ENCODE measurements around the gene GPN1.
"Not testable (repeated sequence)": the region's sequence is repeated elsewhere in the genome, so short reads cannot be mapped to it uniquely, and the experiment has no call there.

GPN1 gene

DNA sequence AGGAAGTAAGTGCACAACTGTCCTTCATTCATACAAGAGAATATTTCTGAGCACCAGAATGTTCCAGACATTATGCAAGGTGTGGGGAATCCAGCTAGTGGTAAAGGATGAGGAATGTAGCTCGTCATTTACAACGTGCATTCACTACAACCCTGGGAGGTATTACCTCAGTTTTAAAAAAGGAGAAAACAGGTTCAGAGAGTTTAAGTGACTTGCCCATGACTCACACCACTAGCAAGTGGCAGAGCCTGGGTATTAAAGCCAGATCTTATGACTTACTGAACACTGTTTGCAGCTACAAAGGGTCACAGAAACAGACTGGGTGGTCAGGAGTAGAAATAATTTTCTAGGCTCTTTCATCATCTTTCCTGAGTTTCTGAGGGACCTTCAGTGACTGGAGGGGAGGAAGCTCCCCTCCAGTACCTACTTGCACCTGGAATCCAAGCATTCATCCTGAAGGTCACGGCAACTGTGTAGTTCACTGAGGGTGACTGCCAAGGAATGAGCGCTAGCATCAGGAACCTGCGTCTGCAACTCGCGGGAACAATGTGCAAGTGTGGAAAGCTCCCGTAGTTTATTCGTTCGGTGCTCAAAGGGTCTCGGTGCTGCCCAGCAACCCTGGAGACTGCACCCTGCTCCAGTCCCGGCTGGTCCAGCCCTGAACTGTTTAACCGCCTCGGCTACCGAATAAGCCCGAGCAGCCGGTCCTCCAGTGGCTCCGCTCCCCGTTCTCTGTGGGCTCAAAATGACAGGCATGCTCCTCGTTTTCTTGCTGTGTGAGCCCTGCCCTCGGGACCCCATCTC, 685 bp upstream of the GPN1 start:
- no peak for DNase-seq

DNA sequence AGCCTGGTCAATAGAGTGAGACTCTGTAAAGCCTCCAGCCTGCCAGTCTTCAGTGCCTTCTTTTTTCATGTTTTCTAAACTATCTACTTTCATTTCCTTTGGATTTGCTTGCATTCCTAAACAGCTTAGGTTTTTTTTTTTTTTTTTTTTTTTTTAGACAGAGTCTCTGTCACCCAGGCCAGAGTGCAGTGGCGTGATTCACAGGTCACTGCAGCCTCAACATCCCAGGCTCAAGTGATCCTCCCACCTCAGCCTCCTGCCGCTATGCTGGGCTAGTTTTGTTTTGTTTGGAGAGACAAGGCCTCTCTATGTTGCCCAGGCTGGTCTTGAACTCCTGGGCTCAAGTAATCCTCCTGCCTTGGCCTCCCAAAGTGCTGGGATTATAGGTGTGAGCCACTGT, 1.4 kb downstream of the GPN1 start:
- DNase-seq, result not testable (repeated sequence)

DNA sequence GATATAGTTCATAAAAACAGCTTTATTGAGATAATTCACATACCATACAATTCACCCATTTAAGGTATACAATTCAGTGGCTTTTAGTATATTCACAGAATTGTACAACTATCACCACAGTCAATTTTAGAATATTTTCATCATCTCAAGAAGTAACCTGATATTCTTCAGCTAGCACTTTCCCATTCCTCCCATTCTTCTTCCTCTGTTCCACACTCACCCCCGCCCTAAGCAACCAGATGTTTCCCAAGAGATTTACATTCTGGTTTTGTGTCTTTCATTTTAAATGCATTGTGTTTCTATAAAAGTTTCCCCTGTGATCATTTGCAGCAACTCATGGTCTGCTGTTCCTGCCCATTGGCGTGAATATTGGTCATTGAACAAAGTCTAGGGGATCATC, 5.4 kb downstream of the GPN1 start:
- DNase-seq, result no peak

DNA sequence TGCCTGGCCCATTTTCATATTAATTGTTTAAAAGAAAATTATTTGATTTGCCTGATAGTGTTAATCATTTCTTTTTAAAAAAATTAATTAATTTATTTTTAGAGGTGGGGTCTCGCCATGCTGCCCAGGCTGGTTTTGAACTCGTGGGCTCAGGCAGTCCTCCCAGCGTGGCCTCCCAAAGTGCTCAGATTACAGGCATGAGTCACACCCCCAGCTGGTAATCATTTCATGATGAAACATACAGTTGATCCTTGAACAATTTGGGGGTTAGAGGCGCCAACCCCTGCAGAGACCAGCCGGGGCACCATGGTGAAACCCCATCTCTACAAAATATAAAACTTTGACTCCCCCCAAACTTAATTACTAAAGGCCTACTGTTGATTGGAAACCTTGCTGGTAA, 7.9 kb downstream of the GPN1 start:
- DNase-seq, result no peak

DNA sequence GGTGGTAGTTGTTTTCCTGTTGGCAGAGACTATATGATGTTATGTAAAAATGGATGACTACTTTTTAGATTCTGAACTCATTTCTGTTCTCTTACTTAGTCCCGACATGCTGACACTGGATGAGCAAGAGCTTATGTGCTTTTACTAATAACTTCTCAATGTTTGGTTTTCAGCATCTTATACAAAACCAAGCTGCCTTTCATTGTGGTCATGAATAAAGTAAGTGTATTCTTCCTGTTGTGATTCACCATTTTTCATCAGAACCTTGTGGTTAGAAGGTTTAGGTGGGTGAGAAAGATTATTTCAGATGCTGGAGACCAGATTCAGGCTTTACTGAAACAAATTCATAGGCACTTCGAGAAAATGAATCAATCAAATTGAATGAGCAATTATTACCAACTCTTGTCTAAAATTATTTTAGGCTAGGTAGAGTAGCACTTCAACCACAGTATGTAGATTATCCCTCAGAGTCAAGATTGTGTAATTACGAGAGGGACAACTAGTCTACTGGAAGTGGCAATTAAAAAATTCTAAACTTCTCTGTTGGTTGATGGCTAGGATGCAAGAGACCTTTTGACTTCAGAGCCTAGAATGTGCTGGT, 9.3 kb downstream of the GPN1 start:
- no peak for DNase-seq

DNA sequence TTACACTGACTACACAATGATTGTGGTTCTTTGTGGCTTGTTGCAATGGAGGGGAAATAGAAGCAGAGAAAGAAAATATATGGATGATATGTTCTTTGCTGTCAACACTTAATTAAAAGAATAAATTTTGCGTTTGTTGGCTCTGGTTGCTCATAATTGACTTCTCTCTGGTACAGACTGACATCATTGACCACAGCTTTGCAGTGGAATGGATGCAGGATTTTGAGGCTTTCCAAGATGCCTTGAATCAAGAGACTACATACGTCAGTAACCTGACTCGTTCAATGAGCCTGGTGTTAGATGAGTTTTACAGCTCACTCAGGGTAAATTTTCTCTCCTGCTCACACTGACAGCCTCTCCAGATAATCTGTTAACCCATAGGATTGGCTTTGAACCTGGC, 9.9 kb downstream of the GPN1 start:
- no peak for DNase-seq

DNA sequence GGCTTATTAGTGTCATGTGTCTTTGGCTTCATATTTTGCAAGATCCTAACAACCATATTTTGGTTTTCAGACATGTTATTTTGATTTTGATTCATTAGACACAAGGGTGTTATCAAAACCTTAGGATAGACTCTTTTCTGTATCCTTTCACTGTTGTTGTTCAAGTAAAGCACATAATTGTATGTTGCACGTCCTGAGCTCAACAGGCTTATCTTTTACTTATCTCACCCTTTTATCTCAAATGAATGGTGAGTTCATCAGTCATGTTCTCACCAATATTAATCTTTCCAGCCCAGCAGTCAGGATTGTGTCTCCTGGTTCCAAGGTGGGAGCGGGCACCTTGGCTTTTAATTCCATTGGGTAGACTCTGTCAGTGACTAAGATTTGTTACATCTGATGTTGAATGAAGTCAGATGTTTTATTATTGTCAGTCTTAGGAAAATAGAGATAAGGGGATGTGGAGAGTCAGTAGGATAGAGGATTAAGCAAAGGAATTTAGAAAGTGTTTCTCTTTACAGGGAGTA, 11.9 kb downstream of the GPN1 start:
- no peak for DNase-seq

DNA sequence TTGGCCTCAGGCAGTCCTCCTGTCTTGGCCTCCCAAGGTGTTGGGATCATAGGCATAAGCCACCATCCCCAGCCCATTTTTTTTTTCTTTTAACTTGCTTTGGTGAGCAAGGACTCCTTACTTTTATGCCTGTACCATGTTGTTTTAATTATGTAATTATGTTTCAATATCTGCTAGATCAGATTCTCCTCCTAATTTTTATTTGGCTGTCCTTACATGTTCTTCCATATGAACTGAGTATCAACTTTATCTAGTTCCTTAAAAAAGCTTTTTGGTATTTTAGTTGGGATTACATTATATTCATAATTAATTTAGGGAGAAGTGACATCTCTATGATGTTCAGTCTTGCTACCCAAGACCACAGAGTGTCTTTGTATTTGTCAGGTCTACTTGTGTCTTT, 16.3 kb downstream of the GPN1 start:
- no peak for DNase-seq

DNA sequence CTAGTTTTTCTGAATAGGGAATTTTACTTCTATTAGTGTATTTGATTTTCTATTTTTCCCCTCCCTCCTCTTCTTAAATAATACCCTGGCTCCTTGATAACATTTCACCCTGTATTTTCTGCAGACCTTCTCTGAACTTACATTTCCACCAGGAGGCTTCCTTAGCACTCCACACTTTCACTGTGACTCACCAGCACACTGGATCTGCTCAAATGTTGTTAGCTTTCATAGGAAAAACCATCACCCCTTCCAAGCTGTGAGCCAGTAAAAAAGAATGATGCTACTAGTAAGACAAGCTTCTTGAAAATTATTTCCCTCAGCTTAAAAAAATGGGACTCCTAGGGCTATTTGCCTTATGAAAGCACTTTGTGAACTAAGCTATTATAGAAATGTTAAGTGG, 18.4 kb downstream of the GPN1 start:
- no peak for DNase-seq

DNA sequence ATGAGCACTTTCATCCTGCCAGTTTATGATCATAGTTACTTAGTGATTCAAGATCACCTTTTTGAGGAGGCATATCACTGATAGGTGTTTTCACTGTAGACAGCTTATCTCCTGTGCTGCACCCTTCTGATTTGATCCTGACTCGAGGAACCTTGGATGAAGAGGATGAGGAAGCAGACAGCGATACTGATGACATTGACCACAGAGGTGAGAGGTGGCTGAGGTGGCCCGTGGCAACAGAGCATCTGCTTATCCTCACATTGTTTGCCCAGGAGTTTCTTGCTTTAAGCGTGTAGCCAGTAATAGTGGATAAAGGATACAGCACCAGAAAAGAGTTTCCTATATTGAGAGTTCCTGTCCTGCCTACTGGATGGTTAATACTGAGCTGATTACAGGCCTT, 18.9 kb downstream of the GPN1 start:
- no peak for DNase-seq

DNA sequence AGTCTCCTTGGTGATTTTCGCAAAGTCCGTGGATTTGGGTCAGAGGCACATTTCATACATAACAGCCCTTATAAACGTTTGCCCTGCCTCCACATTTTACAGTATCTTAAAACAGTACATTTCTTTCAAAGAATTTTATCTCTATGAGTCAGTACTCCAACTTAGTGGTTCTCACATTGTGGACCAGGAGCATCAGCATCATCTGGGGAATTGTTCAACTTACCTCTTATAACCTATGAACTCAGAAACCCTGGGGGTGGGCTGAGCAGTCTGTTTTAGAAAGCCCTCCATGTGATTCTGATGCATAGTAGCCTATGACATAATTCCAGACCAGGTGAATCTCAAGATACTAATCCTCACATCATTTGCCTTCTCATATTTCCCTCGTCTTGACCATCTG, 22.2 kb downstream of the GPN1 start:
- DNase-seq, result no peak

DNA sequence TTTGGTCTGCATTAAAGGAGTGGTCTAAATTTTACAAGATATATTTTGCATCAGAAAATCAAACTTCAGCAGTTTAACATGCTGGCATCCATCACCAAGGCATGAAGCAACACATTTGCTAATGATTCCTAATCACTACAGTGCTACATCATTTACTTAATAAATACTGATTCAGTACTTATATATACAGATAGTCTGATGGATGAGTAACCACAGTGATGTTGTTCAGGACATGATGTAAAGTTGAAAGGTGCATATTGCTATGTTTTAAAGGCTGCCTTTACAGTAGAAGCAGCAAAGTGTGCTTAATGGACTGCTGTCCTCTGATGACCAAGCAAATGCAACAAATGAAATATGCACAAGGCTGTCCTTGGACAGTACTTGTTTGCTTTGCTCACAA, 23.5 kb downstream of the GPN1 start:
- DNase-seq, result no peak

DNA sequence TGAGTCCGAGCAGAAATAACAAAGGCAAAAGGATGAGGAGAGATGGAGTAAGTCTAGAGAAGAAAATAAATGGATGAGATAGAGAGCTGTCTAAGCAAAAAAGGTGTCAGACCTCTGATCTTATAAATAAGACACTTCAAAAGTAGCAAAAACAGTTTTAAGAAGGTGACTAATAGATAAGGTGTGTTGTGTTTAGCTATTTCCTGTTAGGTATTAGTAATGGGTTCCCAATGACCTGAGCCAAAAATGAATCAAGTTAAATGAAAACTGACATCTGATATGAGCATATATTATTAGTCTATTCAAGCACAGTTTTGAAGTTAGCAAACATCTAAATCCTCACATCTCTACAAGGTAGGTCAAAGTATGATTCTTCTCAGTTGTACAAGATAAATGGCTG, 23.9 kb downstream of the GPN1 start:
- no peak for DNase-seq

DNA sequence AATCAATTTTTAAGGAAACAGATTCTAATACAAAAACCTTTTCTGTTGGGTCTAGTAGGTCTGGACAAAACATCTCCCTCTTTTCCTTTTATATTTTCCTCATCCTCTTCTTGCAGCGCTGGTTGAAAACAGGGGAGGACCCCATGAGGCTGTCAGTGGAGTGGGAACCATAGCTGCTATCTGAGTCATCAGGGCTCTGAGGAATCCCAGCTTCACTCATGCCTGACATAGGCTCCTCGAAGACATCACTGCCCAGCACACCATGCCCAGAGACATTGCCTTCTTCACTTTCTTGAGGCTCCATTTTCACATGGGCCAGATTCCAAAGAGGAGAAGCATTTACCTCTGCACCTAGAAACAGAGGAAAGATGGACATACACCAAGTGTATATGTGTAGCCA, 24.5 kb downstream of the GPN1 start:
- no peak for DNase-seq

DNA sequence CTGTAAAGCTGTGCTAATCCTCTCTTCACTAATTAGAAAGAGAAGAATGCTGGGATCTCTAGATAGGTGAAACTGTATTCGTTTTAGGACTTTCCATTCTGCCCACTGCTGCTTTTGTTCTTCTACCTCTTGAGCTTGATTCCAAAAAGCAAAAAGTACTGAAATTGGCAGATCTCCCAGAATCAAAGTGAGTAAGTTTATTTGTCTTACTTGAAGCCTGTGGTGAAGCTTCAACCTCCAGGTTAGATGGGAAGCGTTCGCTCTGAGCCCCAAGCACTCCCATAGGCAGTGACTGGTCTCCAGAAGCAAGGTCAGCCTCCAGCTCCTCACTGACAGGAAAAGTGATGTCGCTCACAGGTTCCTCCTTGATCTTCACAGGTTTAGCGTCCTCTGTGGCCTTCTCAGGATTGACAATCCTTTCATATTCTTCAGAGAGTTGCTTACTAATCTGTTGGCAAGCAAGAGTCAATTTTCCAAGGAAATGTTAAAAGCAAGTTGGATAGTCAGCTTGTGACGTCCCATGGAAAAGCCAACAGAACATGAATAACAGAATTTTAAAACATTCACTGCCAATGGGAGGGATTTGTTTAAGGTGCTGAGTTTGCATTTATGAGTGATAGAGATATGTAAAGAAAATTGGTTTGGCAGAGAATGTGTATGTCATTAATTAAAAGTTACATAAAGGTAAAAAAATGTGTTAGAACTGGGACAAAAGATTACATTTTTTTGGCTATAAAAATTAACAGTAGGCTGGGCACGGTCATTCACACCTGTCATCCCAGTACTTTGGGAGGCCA, 26.5 kb downstream of the GPN1 start:
- DNase-seq, result no peak

DNA sequence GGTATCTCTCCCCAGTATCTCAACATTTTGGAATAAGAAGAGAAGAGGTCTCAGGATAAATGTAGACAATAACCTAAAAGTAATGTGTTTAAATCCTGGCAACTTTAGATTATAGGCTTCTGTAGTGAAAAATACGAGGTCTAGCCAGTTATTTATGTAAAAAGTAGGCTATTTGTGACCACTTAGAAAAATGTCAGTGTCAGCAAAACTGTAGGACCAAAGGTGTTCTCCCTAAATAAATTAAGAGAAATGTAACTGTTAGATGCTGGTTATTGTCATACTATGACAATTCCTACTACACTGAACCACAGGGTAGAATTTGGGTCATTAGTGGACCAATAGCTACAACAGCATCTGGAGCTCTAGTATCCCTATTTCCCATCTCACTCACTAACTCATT, 32.5 kb downstream of the GPN1 start:
- DNase-seq, result no peak

DNA sequence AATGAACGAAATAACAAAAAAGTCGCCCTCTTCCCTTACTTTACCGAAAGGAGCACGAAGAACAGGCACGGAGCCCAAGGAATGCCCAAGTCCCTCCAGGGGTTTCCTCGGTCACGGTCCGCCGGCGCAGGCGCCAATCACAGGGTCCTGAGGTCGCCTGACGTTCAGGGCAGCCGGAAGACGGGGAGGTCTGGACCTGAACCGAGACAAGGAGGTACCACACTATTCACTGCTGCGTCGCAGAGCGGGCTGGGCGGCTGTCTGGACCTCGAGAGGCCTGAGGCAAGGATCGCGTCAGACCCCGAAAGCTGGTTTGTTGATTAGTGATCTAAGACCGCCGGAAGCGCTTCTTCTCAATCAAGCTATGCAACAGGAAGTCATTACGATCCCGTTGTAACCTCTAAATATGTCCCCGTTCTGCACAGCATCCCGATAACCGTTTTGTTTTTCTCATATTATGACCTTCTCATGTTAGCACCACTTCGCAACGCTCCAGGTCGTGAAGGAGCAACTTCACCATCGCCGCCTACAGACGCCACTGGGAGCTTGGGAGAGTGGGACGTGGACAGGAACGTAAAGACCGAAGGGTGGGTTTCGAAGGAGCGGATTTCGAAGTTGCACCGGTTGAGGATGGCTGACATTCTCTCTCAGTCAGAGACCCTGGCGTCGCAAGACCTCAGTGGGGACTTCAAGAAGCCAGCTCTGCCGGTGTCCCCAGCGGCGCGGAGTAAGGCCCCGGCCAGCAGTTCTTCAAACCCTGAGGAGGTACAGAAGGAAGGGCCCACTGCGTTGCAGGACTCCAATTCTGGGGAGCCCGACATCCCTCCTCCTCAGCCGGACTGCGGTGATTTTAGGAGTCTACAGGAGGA, 34.7 kb downstream of the GPN1 start, which contains the start of the genes SLC4A1AP and SUPT7L:
Gene SLC4A1AP, plus strand, starts transcription at position 605 of the 869 bp plus-strand sequence. Its CDS starts 26 bp downstream, at position 631.
Gene SUPT7L, minus strand, starts transcription at position 330 of the 869 bp plus-strand sequence. CDS start 1,422 bp downstream, outside the sequence.
- peak; percentile 84 for DNase-seq

DNA sequence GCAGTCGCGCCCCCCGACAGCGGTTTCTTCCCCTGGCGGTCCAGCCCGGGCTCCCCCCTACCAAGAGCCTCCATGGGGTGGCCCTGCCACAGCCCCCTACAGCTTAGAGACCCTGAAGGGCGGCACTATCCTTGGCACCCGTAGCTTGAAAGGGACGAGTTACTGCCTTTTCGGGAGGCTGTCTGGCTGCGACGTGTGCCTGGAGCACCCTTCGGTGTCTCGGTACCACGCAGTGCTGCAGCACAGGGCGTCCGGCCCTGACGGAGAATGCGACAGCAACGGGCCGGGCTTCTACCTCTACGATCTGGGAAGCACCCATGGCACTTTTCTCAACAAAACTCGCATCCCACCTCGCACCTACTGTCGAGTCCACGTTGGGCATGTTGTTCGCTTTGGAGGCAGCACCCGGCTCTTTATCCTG, 35.3 kb downstream of the GPN1 start:
- peak; percentile 31 for DNase-seq

DNA sequence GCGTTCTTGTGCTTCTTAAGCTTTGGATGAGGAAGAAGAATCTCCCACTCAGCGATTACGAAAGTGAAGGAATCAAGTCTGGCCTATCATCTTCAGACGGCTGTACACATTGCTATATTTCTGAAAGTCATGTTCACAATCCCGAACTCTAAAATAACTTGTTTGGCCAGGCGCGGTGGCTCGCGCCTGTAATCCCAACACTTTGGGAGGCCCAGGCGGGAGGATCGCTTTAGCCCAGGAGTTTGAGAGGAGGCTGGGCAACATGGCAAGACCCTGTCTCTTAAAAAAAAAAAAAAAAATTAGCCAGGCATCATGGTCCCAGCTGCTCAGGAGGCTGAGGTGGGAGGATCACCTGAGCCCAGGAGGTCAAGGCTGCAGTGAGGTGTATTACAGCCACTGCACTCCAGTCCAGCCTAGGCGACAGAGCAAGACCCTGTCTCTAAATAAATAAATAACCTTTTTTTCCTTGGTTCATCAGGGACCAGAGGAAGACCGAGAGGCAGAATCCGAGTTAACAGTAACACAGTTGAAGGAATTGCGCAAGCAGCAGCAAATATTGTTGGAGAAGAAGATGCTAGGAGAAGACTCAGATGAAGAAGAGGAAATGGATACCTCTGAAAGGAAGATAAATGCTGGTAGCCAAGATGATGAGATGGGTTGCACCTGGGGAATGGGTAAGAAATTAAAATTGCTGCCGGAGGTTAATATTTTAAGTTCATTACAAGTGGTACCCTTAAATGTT, 35.9 kb downstream of the GPN1 start:
- DNase-seq, result no peak

DNA sequence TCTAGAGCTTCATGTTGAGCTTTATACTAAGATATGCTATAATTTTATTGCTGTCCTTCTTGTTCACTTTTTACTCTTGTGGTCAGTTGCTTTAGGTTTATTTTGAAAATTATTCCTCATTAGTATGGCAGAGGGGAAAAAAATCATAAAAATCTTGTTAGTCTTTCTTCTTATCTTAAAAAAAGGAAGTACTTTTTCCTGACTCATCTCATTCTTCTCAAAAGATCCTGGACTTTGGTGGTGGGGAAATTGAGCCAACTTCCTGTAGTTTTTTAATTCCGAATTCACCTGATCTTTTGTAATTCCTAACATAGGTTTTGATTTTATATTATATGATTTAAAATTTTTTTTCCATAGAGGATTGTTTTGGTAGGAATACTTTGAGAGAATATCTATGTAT, 38.6 kb downstream of the GPN1 start:
- DNase-seq, result no peak

DNA sequence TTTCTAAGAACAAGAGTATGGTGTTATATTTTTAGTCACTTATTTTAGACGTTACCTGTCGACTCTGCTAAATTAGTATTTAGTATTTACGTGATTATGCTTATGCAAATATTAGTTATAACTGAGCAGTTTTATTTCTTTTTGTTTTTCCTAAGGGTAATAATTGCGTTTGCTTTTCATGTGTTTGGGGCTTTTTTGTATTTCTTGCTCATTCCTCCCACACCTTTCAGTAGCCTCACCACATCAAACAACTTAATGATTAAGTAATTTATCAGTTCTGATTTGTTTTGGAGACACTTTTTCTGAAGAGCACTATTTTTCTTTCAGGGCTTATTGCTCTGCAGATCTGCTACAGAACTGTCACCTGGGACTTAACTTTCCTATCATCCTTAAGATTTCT, 42.4 kb downstream of the GPN1 start:
- DNase-seq, result no peak

Measured in NCI-H146 (cell line).